K562 (cell line): ENCODE data around the gene ZSWIM6.

Source experiments
- POLR2AphosphoS5 ChIP-seq: IDR thresholded peaks from 2 replicates; pipeline ENCODE4 v1.6.1; 2011; ENCODE audit warnings: mild to moderate bottlenecking, low read depth, low read length, moderate library complexity; ENCODE audit not compliant: control insufficient read depth, insufficient read depth
- ZNF184 ChIP-seq: sonication (generic); formaldehyde crosslinking; IDR thresholded peaks from 2 replicates; pipeline ENCODE4 v1.5.0; 2020; ENCODE audit warnings: missing genetic modification reagents
- TF ChIP-seq, protein P1 (sequence below), 2 experiments: fragments of 450-650 bp in 1 of 2; sonication (generic) in 1 of 2; formaldehyde crosslinking; conservative IDR thresholded peaks; 2 replicates each; pipeline versions ENCODE4 v1.4.0 to v1.8.1; 2020 to 2022; ENCODE audit warnings: mild to moderate bottlenecking in 1 of 2, missing genetic modification reagents in 1 of 2
- TF ChIP-seq, protein P2 (sequence below), 2 experiments: fragments of 450-650 bp; IDR thresholded peaks; 2 replicates each; pipeline ENCODE4 v1.6.1; 2016
- TF ChIP-seq, protein P3 (sequence below), 3 experiments: IDR thresholded peaks in 2 of 3; conservative IDR thresholded peaks in 1 of 3; 2 replicates each; pipeline ENCODE4 v1.5.1; 2011 to 2012; ENCODE audit warnings: low read length in 3 of 3, mild to moderate bottlenecking in 3 of 3, control low read depth in 2 of 3, improper control_type of control experiment in 1 of 3, inconsistent platforms in 1 of 3, low read depth in 1 of 3, mixed read lengths in 1 of 3, moderate library complexity in 1 of 3; ENCODE audit not compliant: insufficient read depth in 2 of 3

DNA sequence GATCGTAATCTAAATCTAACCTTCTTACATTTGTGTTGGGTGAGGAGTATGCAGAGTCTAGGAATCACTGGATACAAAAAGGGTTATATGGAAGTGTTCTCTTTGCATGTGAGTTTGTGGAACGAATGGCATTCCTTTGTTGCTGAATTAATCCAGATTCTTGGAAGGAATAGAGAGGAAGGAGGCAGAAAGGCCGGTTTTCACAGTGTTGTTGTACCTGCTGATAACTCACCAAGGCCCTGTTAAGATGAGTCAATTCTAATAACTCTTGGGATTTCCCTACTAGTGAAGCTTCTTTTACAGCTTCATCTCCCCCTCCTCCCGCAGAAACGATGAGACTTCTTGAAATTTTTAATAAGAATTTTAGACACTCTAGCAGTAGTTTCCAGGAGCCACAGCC, 84.0 kb downstream of the ZSWIM6 start:
- TF ChIP-seq, protein P1, sequence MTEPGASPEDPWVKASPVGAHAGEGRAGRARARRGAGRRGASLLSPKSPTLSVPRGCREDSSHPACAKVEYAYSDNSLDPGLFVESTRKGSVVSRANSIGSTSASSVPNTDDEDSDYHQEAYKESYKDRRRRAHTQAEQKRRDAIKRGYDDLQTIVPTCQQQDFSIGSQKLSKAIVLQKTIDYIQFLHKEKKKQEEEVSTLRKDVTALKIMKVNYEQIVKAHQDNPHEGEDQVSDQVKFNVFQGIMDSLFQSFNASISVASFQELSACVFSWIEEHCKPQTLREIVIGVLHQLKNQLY (CRISPR knock-in tag; conservative IDR thresholded peaks at IDR 0.05) = no peak
- TF ChIP-seq, protein P2, sequence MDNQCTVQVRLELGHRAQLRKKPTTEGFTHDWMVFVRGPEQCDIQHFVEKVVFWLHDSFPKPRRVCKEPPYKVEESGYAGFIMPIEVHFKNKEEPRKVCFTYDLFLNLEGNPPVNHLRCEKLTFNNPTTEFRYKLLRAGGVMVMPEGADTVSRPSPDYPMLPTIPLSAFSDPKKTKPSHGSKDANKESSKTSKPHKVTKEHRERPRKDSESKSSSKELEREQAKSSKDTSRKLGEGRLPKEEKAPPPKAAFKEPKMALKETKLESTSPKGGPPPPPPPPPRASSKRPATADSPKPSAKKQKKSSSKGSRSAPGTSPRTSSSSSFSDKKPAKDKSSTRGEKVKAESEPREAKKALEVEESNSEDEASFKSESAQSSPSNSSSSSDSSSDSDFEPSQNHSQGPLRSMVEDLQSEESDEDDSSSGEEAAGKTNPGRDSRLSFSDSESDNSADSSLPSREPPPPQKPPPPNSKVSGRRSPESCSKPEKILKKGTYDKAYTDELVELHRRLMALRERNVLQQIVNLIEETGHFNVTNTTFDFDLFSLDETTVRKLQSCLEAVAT (IDR thresholded peaks at IDR 0.05) = no peak
- TF ChIP-seq POLR2AphosphoS5 (no peak), ZNF184 (CRISPR knock-in tag) (no peak)
- TF ChIP-seq, protein P3, sequence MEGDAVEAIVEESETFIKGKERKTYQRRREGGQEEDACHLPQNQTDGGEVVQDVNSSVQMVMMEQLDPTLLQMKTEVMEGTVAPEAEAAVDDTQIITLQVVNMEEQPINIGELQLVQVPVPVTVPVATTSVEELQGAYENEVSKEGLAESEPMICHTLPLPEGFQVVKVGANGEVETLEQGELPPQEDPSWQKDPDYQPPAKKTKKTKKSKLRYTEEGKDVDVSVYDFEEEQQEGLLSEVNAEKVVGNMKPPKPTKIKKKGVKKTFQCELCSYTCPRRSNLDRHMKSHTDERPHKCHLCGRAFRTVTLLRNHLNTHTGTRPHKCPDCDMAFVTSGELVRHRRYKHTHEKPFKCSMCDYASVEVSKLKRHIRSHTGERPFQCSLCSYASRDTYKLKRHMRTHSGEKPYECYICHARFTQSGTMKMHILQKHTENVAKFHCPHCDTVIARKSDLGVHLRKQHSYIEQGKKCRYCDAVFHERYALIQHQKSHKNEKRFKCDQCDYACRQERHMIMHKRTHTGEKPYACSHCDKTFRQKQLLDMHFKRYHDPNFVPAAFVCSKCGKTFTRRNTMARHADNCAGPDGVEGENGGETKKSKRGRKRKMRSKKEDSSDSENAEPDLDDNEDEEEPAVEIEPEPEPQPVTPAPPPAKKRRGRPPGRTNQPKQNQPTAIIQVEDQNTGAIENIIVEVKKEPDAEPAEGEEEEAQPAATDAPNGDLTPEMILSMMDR (IDR thresholded peaks at IDR 0.05 in 2 of 3, conservative IDR thresholded peaks at IDR 0.05 in 1 of 3; ENCODE audit: insufficient read depth in 2 of 3, low read depth in 1 of 3, low read length in 3 of 3) = no peak
